ENCODE measurements around the gene CADM1.

Gene CADM1

GRCh38 chr11:115135936-115136335 lies 368.3 kb downstream of the CADM1 start:
- DNase-seq, result no peak

- DNase-seq, result no peak
Observed at GRCh38 chr11:115134926-115135325, 369.3 kb downstream of the CADM1 start.

- DNase-seq, result no peak
Observed at GRCh38 chr11:115133475-115134209, 370.6 kb downstream of the CADM1 start.

- no peak for DNase-seq
Observed at GRCh38 chr11:115132436-115133228, 371.6 kb downstream of the CADM1 start.

- no peak for DNase-seq
Observed at GRCh38 chr11:115129473-115130289, 374.5 kb downstream of the CADM1 start.

GRCh38 chr11:115128226-115128625 lies 376.0 kb downstream of the CADM1 start:
- DNase-seq, result no peak

- no peak for DNase-seq
Observed at GRCh38 chr11:115127790-115128189, 376.4 kb downstream of the CADM1 start.

- no peak for DNase-seq
Observed at GRCh38 chr11:115126515-115127208, 377.6 kb downstream of the CADM1 start.

GRCh38 chr11:115126092-115126491 lies 378.1 kb downstream of the CADM1 start:
- no peak for DNase-seq

GRCh38 chr11:115124786-115125185 lies 379.4 kb downstream of the CADM1 start:
- no peak for DNase-seq

- DNase-seq, result no peak
Observed at GRCh38 chr11:115123641-115124040, 380.6 kb downstream of the CADM1 start.

- no peak for DNase-seq
Observed at GRCh38 chr11:115122274-115122673, 381.9 kb downstream of the CADM1 start.

Data from islet precursor cell (in vitro differentiated cells).